ENCODE measurements around the gene PAK1IP1.

- no peak for TF ChIP-seq EZH2 (IDR thresholded peaks at IDR 0.05; ENCODE audit: insufficient read depth, poor library complexity, severe bottlenecking)
- TF ChIP-seq EZH2phosphoT487 (IDR thresholded peaks at IDR 0.05; ENCODE audit: insufficient read depth, low read depth), result no peak
These were observed 47.5 kb downstream of the PAK1IP1 start for GRCh38 chr6:10742251-10742650.

All from GM23248 (cell line).